NK-92 treated with Interleukin-12 subunit alpha and Interleukin-12 subunit beta, amount 100 ng/mL, for 24 hours (cell line): ENCODE results near the gene STARD7.
"Not testable (repeated sequence)": the region's sequence is repeated elsewhere in the genome, so short reads cannot be mapped to it uniquely, and the experiment has no call there.

Source experiments
- DNase-seq: peaks from one replicate; lab custom pipeline; 2025; lab: John Stamatoyannopoulos, UW

Gene STARD7

GRCh38 chr2:96163768-96164429 is 44.7 kb downstream of the STARD7 start:
- DNase-seq, result peak; percentile 68

GRCh38 chr2:96163415-96163767 is 45.2 kb downstream of the STARD7 start:
- DNase-seq, result no peak

GRCh38 chr2:96161898-96162297 is 46.7 kb downstream of the STARD7 start:
- DNase-seq, result no peak

GRCh38 chr2:96160366-96160765 is 48.3 kb downstream of the STARD7 start:
- not testable (repeated sequence) for DNase-seq

- DNase-seq, result no peak
Measured at GRCh38 chr2:96159084-96159830, 49.4 kb downstream of the STARD7 start.

GRCh38 chr2:96158554-96158940 is 50.1 kb downstream of the STARD7 start:
- no peak for DNase-seq

GRCh38 chr2:96157649-96158553 is 50.7 kb downstream of the STARD7 start:
- no peak for DNase-seq

GRCh38 chr2:96156926-96157648 is 51.5 kb downstream of the STARD7 start:
- no peak for DNase-seq

- DNase-seq, result no peak
Measured at GRCh38 chr2:96156011-96156820, 52.4 kb downstream of the STARD7 start.

- no peak for DNase-seq
Measured at GRCh38 chr2:96154506-96155380, 53.9 kb downstream of the STARD7 start.

- no peak for DNase-seq
Measured at GRCh38 chr2:96153991-96154431, 54.6 kb downstream of the STARD7 start.

- no peak for DNase-seq
Measured at GRCh38 chr2:96153291-96153713, 55.3 kb downstream of the STARD7 start.

GRCh38 chr2:96152304-96153161 is 56.1 kb downstream of the STARD7 start:
- DNase-seq, result no peak

GRCh38 chr2:96151595-96152303 is 56.9 kb downstream of the STARD7 start:
- DNase-seq, result no peak

GRCh38 chr2:96150791-96151594 is 57.6 kb downstream of the STARD7 start:
- no peak for DNase-seq

- no peak for DNase-seq
Measured at GRCh38 chr2:96150007-96150640, 58.5 kb downstream of the STARD7 start.
